Skeletal muscle tissue (tissue), 4 donors: ENCODE results near the gene COL1A2. TPM values are rescaled to one million over a fixed set of nuclear protein-coding genes. Genes with fewer than 3 reads are reported as not detected.

ENCODE experiments used
- H3K27ac ChIP-seq: one replicate; pipeline ENCODE4 v1.7.0; 2013; ENCODE audit warnings: mild to moderate bottlenecking, low read depth, low read length, inconsistent platforms
- H3K27me3 ChIP-seq, 3 donors: one replicate each; pipeline ENCODE4 v1.7.0; 2013; ENCODE audit warnings: low read length in 3 of 3; ENCODE audit not compliant: control insufficient read depth in 3 of 3, insufficient read depth in 3 of 3
- H3K36me3 ChIP-seq, 3 donors: one replicate each; pipeline ENCODE4 v1.7.0; 2013; ENCODE audit warnings: low read length in 3 of 3; ENCODE audit not compliant: control insufficient read depth in 3 of 3, insufficient read depth in 3 of 3
- H3K4me1 ChIP-seq, 3 donors: one replicate each; pipeline ENCODE4 v1.7.0; 2013; ENCODE audit warnings: low read length in 3 of 3, mild to moderate bottlenecking in 3 of 3; ENCODE audit not compliant: control insufficient read depth in 3 of 3, insufficient read depth in 3 of 3
- H3K4me3 ChIP-seq, 3 donors: one replicate each; pipeline ENCODE4 v1.7.0; 2013; ENCODE audit warnings: low read length in 3 of 3
- H3K9ac ChIP-seq, 3 donors: one replicate each; pipeline ENCODE4 v1.7.0; 2013; ENCODE audit warnings: low read length in 3 of 3, mild to moderate bottlenecking in 3 of 3, moderate library complexity in 2 of 3, low read depth in 1 of 3
- H3K9me3 ChIP-seq, 3 donors: one replicate each; pipeline ENCODE4 v1.7.0; 2013; ENCODE audit warnings: low read length in 3 of 3; ENCODE audit not compliant: control insufficient read depth in 3 of 3
- total RNA-seq: library from RNA; depleted of rRNA; stranded (reverse); fragments of >200 nt; gene quantifications from one replicate; pipeline ENCODE4 v1.2.3, GENCODE V29; 2014
- donor health status: Osteomylitis.

Gene COL1A2
- total RNA-seq, result 6,663 TPM

DNA sequence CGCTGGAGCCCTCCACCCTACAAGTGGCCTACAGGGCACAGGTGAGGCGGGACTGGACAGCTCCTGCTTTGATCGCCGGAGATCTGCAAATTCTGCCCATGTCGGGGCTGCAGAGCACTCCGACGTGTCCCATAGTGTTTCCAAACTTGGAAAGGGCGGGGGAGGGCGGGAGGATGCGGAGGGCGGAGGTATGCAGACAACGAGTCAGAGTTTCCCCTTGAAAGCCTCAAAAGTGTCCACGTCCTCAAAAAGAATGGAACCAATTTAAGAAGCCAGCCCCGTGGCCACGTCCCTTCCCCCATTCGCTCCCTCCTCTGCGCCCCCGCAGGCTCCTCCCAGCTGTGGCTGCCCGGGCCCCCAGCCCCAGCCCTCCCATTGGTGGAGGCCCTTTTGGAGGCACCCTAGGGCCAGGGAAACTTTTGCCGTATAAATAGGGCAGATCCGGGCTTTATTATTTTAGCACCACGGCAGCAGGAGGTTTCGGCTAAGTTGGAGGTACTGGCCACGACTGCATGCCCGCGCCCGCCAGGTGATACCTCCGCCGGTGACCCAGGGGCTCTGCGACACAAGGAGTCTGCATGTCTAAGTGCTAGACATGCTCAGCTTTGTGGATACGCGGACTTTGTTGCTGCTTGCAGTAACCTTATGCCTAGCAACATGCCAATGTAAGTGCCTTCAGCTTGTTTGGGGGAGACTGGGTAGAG lies at the start of gene COL1A2:
Gene COL1A2 (plus strand): TSS at position 459 of the 704 bp plus-strand sequence. CDS start 137 bp downstream, at position 596.
- no peaks in the 10 kb centered on the region for H3K36me3 ChIP-seq
- H3K9ac ChIP-seq, result peak within 1 kb of the TSS; percentile 62 to 89 (median 79)
- H3K4me3 ChIP-seq, result peak within 1 kb of the TSS; percentile 64 to 91 (median 75)

DNA sequence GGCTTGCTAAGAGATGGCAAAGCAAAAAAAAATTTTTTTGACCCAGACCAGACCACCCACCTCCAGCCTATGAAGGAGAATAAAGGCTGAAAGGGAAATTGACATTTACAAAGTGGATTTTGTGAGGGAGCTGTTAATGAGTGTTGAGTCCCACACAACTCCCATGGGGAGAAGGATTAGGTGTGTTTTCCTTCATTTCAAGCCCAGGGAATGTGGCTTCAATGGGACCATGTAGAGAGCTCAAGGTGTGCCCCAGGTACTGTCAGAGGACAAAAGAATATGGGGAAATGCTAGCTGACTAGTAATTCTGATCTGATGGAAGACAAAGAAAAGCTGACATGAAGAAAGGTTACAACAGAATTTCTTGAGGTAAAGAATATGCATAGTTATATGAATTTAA lies 48.8 kb upstream of the COL1A2 start:
- H3K4me1 ChIP-seq, result peaks cover 0 to 4% (median 0%) of the 10 kb centered on the region in 3 donors
- peaks cover 0 to 3% (median 0%) of the 10 kb centered on the region in 3 donors for H3K27me3 ChIP-seq
- H3K4me3 ChIP-seq, result no peak overlapping the region
- H3K36me3 ChIP-seq, result no peaks in the 10 kb centered on the region
- H3K9me3 ChIP-seq, result no peaks in the 10 kb centered on the region
- H3K27ac ChIP-seq, result no peak overlapping the region
- no peak overlapping the region for H3K9ac ChIP-seq

More for the DNA sequence above, at the start of gene COL1A2:
- Histone ChIP-seq H3K4me1 (peaks cover 0 to 9% (median 0%) of the 10 kb centered on the region in 3 donors), H3K27me3 (peaks cover 6 to 16% (median 12%) of the 10 kb centered on the region in 3 donors), H3K27ac (peak within 1 kb of the TSS; percentile 81), H3K9me3 (no peaks in the 10 kb centered on the region)

GRCh38 chr7:94348142-94348541 lies 46.6 kb upstream of the COL1A2 start:
- H3K4me1 ChIP-seq, result peaks cover 0 to 4% (median 0%) of the 10 kb centered on the region in 3 donors
- no peaks in the 10 kb centered on the region for H3K9me3 ChIP-seq
- no peak overlapping the region for H3K9ac ChIP-seq
- peak overlapping the region in 1 of 3 donors; percentile 2 for H3K4me3 ChIP-seq
- H3K27me3 ChIP-seq, result peaks cover 0 to 3% (median 0%) of the 10 kb centered on the region in 3 donors
- no peak overlapping the region for H3K27ac ChIP-seq
- H3K36me3 ChIP-seq, result no peaks in the 10 kb centered on the region

DNA sequence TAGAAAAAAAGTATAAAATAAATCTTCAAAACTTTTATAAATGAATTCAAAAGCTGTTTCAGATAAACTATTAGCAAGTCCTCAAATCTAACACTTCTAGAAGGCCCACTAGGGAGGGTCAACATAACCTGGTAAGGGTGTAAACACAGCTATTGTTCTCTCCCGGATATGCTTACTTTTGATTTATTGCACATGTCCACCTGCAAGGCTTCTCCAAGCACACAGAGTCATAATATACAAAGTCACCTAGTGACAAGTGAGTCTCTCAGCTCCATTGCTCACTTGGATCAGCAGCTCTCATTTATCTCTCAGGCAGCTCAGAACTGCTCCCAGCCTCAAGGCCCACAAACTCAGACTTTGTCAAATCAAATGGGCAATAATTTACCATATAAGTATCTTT lies 44.0 kb upstream of the COL1A2 start:
- H3K4me3 ChIP-seq, result no peak overlapping the region
- peaks cover 0 to 4% (median 0%) of the 10 kb centered on the region in 3 donors for H3K4me1 ChIP-seq
- peaks cover 0 to 3% (median 0%) of the 10 kb centered on the region in 3 donors for H3K27me3 ChIP-seq
- no peak overlapping the region for H3K9ac ChIP-seq
- no peaks in the 10 kb centered on the region for H3K9me3 ChIP-seq
- no peaks in the 10 kb centered on the region for H3K36me3 ChIP-seq
- no peak overlapping the region for H3K27ac ChIP-seq

GRCh38 chr7:94351703-94352102 lies 43.0 kb upstream of the COL1A2 start:
- peaks cover 0 to 4% (median 0%) of the 10 kb centered on the region in 3 donors for H3K4me1 ChIP-seq
- H3K9ac ChIP-seq, result no peak overlapping the region
- no peak overlapping the region for H3K4me3 ChIP-seq

GRCh38 chr7:94352887-94353286 lies 41.8 kb upstream of the COL1A2 start:
- no peak overlapping the region for H3K4me3 ChIP-seq
- H3K27me3 ChIP-seq, result no peaks in the 10 kb centered on the region
- no peaks in the 10 kb centered on the region for H3K36me3 ChIP-seq
- H3K27ac ChIP-seq, result no peak overlapping the region
- H3K4me1 ChIP-seq, result no peaks in the 10 kb centered on the region
- H3K9me3 ChIP-seq, result no peaks in the 10 kb centered on the region
- no peak overlapping the region for H3K9ac ChIP-seq

More at GRCh38 chr7:94351703-94352102, 43.0 kb upstream of the COL1A2 start:
- Histone ChIP-seq H3K27ac (no peak overlapping the region), H3K36me3 (no peaks in the 10 kb centered on the region), H3K27me3 (peaks cover 0 to 3% (median 0%) of the 10 kb centered on the region in 3 donors), H3K9me3 (no peaks in the 10 kb centered on the region)

DNA sequence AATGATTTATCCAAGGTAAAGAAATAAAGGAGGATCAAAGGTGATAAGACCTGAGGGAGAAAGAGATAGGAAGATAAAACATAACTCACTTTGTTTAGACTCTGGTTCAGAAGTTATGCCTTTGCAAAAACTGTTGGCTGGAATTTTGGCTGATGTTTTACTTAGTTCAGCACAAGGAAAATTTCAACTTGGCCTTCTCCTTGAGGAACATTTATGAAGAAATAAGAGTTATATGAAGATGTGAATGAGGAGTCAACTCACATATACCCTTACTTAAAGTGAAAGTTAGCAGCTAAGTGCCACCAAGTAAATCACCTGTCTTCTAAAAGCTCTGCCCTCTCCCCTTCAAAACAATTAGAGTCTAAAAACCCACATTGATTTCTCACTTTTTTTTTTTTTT lies 39.7 kb upstream of the COL1A2 start:
- no peaks in the 10 kb centered on the region for H3K4me1 ChIP-seq
- no peak overlapping the region for H3K9ac ChIP-seq
- H3K9me3 ChIP-seq, result no peaks in the 10 kb centered on the region
- H3K27ac ChIP-seq, result no peak overlapping the region
- H3K4me3 ChIP-seq, result no peak overlapping the region
- H3K27me3 ChIP-seq, result no peaks in the 10 kb centered on the region
- no peaks in the 10 kb centered on the region for H3K36me3 ChIP-seq

- H3K4me1 ChIP-seq, result no peaks in the 10 kb centered on the region
- H3K36me3 ChIP-seq, result no peaks in the 10 kb centered on the region
- no peaks in the 10 kb centered on the region for H3K27me3 ChIP-seq
- no peak overlapping the region for H3K27ac ChIP-seq
- H3K9ac ChIP-seq, result no peak overlapping the region
- H3K9me3 ChIP-seq, result no peaks in the 10 kb centered on the region
- no peak overlapping the region for H3K4me3 ChIP-seq
These were observed 39.2 kb upstream of the COL1A2 start for GRCh38 chr7:94355454-94355853.

DNA sequence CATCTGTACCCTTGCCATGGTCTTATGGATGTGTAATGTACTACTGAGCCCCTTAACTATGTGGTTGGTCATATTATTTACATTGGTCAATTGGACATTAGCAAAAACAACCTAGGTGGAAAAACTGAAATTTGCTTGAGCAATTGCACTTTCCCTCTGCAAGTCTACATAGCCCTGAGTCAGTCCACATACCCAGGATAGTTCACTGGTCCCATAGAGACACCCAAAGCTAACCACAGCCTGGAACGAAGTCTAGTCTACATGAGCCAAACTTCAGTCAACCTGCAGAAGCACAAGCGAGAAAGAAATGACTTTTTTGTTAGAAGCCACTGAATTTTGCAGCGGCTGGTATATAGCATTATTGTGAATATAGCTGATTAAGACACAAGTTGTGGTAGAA lies 37.6 kb upstream of the COL1A2 start:
- H3K36me3 ChIP-seq, result no peaks in the 10 kb centered on the region
- H3K4me1 ChIP-seq, result no peaks in the 10 kb centered on the region
- no peak overlapping the region for H3K9ac ChIP-seq
- no peaks in the 10 kb centered on the region for H3K9me3 ChIP-seq
- no peaks in the 10 kb centered on the region for H3K27me3 ChIP-seq
- no peak overlapping the region for H3K27ac ChIP-seq
- H3K4me3 ChIP-seq, result no peak overlapping the region

GRCh38 chr7:94360926-94361325 lies 33.8 kb upstream of the COL1A2 start:
- H3K9ac ChIP-seq, result no peak overlapping the region
- H3K36me3 ChIP-seq, result no peaks in the 10 kb centered on the region
- H3K9me3 ChIP-seq, result no peaks in the 10 kb centered on the region
- H3K27ac ChIP-seq, result no peak overlapping the region
- no peaks in the 10 kb centered on the region for H3K4me1 ChIP-seq
- no peak overlapping the region for H3K4me3 ChIP-seq
- H3K27me3 ChIP-seq, result no peaks in the 10 kb centered on the region
